Neural progenitor cell (in vitro differentiated cells): ENCODE measurements around the gene CHSY3. TPM values are rescaled to one million over a fixed set of nuclear protein-coding genes. Genes with fewer than 3 reads are reported as not detected.

Source experiments
- DNase-seq: peaks from one replicate; pipeline ENCODE4 v3.0.0-alpha.2; 2016; ENCODE audit warnings: low spot score
- H2AFZ ChIP-seq: fragments of 200-600 bp; sonication (generic); replicated peaks from 2 replicates; pipeline ENCODE4 v1.6.1; 2016; ENCODE audit warnings: antibody characterized with exemption
- H3F3A ChIP-seq: fragments of 200-600 bp; sonication (generic); 2 replicates; pipeline ENCODE4 v1.6.1; 2016; ENCODE audit warnings: antibody characterized with exemption, low read depth
- H3K27ac ChIP-seq: fragments of 200-600 bp; sonication (generic); 2 replicates; pipeline ENCODE4 v1.5.1; 2016; ENCODE audit warnings: mild to moderate bottlenecking
- H3K27me3 ChIP-seq: fragments of 200-600 bp; sonication (generic); 2 replicates; pipeline ENCODE4 v1.6.1; 2016; ENCODE audit warnings: mild to moderate bottlenecking, moderate library complexity
- H3K36me3 ChIP-seq: fragments of 200-600 bp; sonication (generic); 2 replicates; pipeline ENCODE4 v1.5.1; 2016
- H3K4me1 ChIP-seq: fragments of 200-600 bp; sonication (generic); 2 replicates; pipeline ENCODE4 v1.6.1; 2016; ENCODE audit warnings: mixed run types
- H3K4me2 ChIP-seq: fragments of 200-600 bp; sonication (generic); 2 replicates; pipeline ENCODE4 v1.6.1; 2016
- H3K4me3 ChIP-seq: fragments of 200-600 bp; sonication (generic); 2 replicates; pipeline ENCODE4 v1.5.1; 2016
- H3K79me2 ChIP-seq: fragments of 200-600 bp; sonication (generic); 2 replicates; pipeline ENCODE4 v1.6.1; 2016; ENCODE audit warnings: low read depth
- H3K9ac ChIP-seq: fragments of 200-600 bp; sonication (generic); 2 replicates; pipeline ENCODE4 v1.6.1; 2016
- H3K9me3 ChIP-seq: fragments of 200-600 bp; sonication (generic); 2 replicates; pipeline ENCODE4 v1.5.1; 2016; ENCODE audit warnings: low read depth
- H4K20me1 ChIP-seq: fragments of 200-600 bp; sonication (generic); 2 replicates; pipeline ENCODE4 v1.6.1; 2016; ENCODE audit warnings: low read depth
- H3K27ac Mint-ChIP-seq: 3 replicates; pipeline ENCODE4 v1.8.0; 2021; ENCODE audit warnings: mixed read lengths
- H3K27me3 Mint-ChIP-seq: 2 replicates; pipeline ENCODE4 v1.8.0; 2022; ENCODE audit warnings: low read depth, mild to moderate bottlenecking, inconsistent platforms, moderate library complexity, mixed read lengths; ENCODE audit not compliant: insufficient read depth
- H3K36me3 Mint-ChIP-seq: 3 replicates; pipeline ENCODE4 v1.8.0; 2021; ENCODE audit warnings: mixed read lengths
- H3K4me1 Mint-ChIP-seq: 3 replicates; pipeline ENCODE4 v1.8.0; 2021; ENCODE audit warnings: mixed read lengths
- H3K4me3 Mint-ChIP-seq: 3 replicates; pipeline ENCODE4 v1.8.0; 2021; ENCODE audit warnings: mild to moderate bottlenecking, moderate library complexity, mixed read lengths
- H3K9me3 Mint-ChIP-seq: 3 replicates; pipeline ENCODE4 v1.8.0; 2020; ENCODE audit warnings: mixed read lengths
- CTCF ChIP-seq: fragments of 200-600 bp; sonication (generic); IDR thresholded peaks from 2 replicates; pipeline ENCODE4 v1.5.1; 2017; ENCODE audit warnings: antibody characterized with exemption, mild to moderate bottlenecking
- EZH2 ChIP-seq: fragments of 200-600 bp; sonication (generic); IDR thresholded peaks from 2 replicates; pipeline ENCODE4 v1.6.1; 2017; ENCODE audit warnings: antibody characterized with exemption, mild to moderate bottlenecking, moderate library complexity
- EZH2phosphoT487 ChIP-seq: fragments of 200-600 bp; sonication (generic); IDR thresholded peaks from 2 replicates; pipeline ENCODE4 v1.6.1; 2017; ENCODE audit warnings: antibody characterized with exemption
- total RNA-seq: library from RNA; depleted of rRNA; stranded (reverse); fragments of >200 nt; gene quantifications from 2 replicates; pipeline ENCODE4 v1.2.3, GENCODE V29; 2015; ENCODE audit warnings: low replicate concordance

Gene CHSY3
- total RNA-seq, 1 donor from 2014 or later: 0.30 TPM

GRCh38 chr5:130043834-130044233 is 139.6 kb downstream of the CHSY3 start:
- no peak for DNase-seq
- Histone ChIP-seq H3K4me3 (no peak overlapping the region), H3K4me2 (no peak overlapping the region), H3K9me3 (no peaks in the 10 kb centered on the region), H3K4me1 (no peaks in the 10 kb centered on the region), H4K20me1 (no peaks in the 10 kb centered on the region), H3K27ac (no peak overlapping the region), H3K27me3 (no peaks in the 10 kb centered on the region), H3K9ac (no peak overlapping the region), H3K36me3 (no peaks in the 10 kb centered on the region), H3K79me2 (no peaks in the 10 kb centered on the region), H3F3A (no peaks in the 10 kb centered on the region), H2AFZ (no peak overlapping the region)
- Mint-ChIP-seq H3K27ac (no peak overlapping the region), H3K27me3 (no peaks in the 10 kb centered on the region), H3K4me1 (no peaks in the 10 kb centered on the region), H3K36me3 (no peaks in the 10 kb centered on the region), H3K9me3 (no peaks in the 10 kb centered on the region), H3K4me3 (no peak overlapping the region)
- TF ChIP-seq EZH2phosphoT487 (no peak), EZH2 (no peak), CTCF (no peak)

- H3K4me3 ChIP-seq: no peak overlapping the region
- H3K27me3 ChIP-seq: no peaks in the 10 kb centered on the region
- TF ChIP-seq EZH2phosphoT487: no peak
- TF ChIP-seq EZH2: no peak
- no peak for TF ChIP-seq CTCF
- H3K4me3 Mint-ChIP-seq: no peak overlapping the region
- no peaks in the 10 kb centered on the region for H4K20me1 ChIP-seq
- H3K4me2 ChIP-seq: no peak overlapping the region
- H3K4me1 ChIP-seq: no peaks in the 10 kb centered on the region
- H2AFZ ChIP-seq: no peak overlapping the region
- no peaks in the 10 kb centered on the region for H3K9me3 ChIP-seq
- H3K79me2 ChIP-seq: no peaks in the 10 kb centered on the region
- no peaks in the 10 kb centered on the region for H3K4me1 Mint-ChIP-seq
- H3K9ac ChIP-seq: no peak overlapping the region
- no peak for DNase-seq
- H3K9me3 Mint-ChIP-seq: no peaks in the 10 kb centered on the region
- no peaks in the 10 kb centered on the region for H3K27me3 Mint-ChIP-seq
- no peaks in the 10 kb centered on the region for H3F3A ChIP-seq
- no peak overlapping the region for H3K27ac ChIP-seq
- no peak overlapping the region for H3K27ac Mint-ChIP-seq
- no peaks in the 10 kb centered on the region for H3K36me3 ChIP-seq
- H3K36me3 Mint-ChIP-seq: no peaks in the 10 kb centered on the region
Measured at GRCh38 chr5:130045334-130045733, 141.1 kb downstream of the CHSY3 start.

- H3K36me3 ChIP-seq: no peaks in the 10 kb centered on the region
- H2AFZ ChIP-seq: no peak overlapping the region
- no peak overlapping the region for H3K27ac ChIP-seq
- no peaks in the 10 kb centered on the region for H3F3A ChIP-seq
- H3K9me3 ChIP-seq: no peaks in the 10 kb centered on the region
- H4K20me1 ChIP-seq: no peaks in the 10 kb centered on the region
- Mint-ChIP-seq H3K4me1 (no peaks in the 10 kb centered on the region), H3K9me3 (no peaks in the 10 kb centered on the region), H3K27me3 (no peaks in the 10 kb centered on the region), H3K4me3 (no peak overlapping the region), H3K36me3 (no peaks in the 10 kb centered on the region), H3K27ac (no peak overlapping the region)
- TF ChIP-seq CTCF (no peak), EZH2 (no peak), EZH2phosphoT487 (no peak)
- no peaks in the 10 kb centered on the region for H3K27me3 ChIP-seq
- no peak overlapping the region for H3K4me2 ChIP-seq
- DNase-seq: no peak
- no peaks in the 10 kb centered on the region for H3K79me2 ChIP-seq
- H3K9ac ChIP-seq: no peak overlapping the region
- H3K4me3 ChIP-seq: no peak overlapping the region
- H3K4me1 ChIP-seq: no peaks in the 10 kb centered on the region
Measured at GRCh38 chr5:130050585-130050984, 146.3 kb downstream of the CHSY3 start.
